ENCODE results near the gene PIANP.
A peak's percentile ranks its signal among the peaks of the same experiment; 100 is the strongest.
"Not testable (repeated sequence)": the region's sequence is repeated elsewhere in the genome, so short reads cannot be mapped to it uniquely, and the experiment has no call there.

Gene PIANP

GRCh38 chr12:6722863-6723262 lies 22.2 kb upstream of the PIANP start:
- no peaks in the 10 kb centered on the region for H3K27me3 ChIP-seq (ENCODE audit: insufficient read depth, low read length, poor library complexity)
- TF ChIP-seq EZH2 (IDR thresholded peaks at IDR 0.05; ENCODE audit: borderline replicate concordance, low read depth, low read length, severe bottlenecking) (no peak), CTCF (IDR thresholded peaks at IDR 0.05; ENCODE audit: borderline replicate concordance, extremely low read depth, low read length, poor library complexity, severe bottlenecking) (no peak)
- peak overlapping the region; percentile 90; the same call in 1 of the 2 replicates for H3K4me2 ChIP-seq (ENCODE audit: insufficient read depth, low read length)
- DNase-seq (no peak), ATAC-seq (ENCODE audit: insufficient read depth, low read depth) (no peak)
- H3K79me2 ChIP-seq (ENCODE audit: insufficient read depth, low read length), result peaks cover 14% of the 10 kb centered on the region
- H3K4me3 ChIP-seq (ENCODE audit: low read depth in 1 of 2, low read length in 2 of 2), result peak overlapping the region in 1 of 2 experiments; percentile 69; a peak in 2 of 4 replicates
- H3K36me3 ChIP-seq (ENCODE audit: insufficient read depth, low read length), result peaks cover 5% of the 10 kb centered on the region
- no peaks in the 10 kb centered on the region for H3K9me3 ChIP-seq (ENCODE audit: insufficient read depth, low read length, severe bottlenecking)
- peak overlapping the region; percentile 48 for H2AFZ ChIP-seq (ENCODE audit: low read depth, low read length)
- peaks cover 29% of the 10 kb centered on the region for H3K4me1 ChIP-seq (ENCODE audit: insufficient read depth, low read length)
- H3K27ac ChIP-seq (ENCODE audit: low read length), result no peak overlapping the region
- peak overlapping the region; percentile 62 for H3K9ac ChIP-seq (ENCODE audit: low read depth, low read length)
- no peaks in the 10 kb centered on the region for H4K20me1 ChIP-seq (ENCODE audit: insufficient read depth, low read length)

- ATAC-seq (ENCODE audit: insufficient read depth, low read depth), result no peak
- TF ChIP-seq EZH2 (IDR thresholded peaks at IDR 0.05; ENCODE audit: borderline replicate concordance, low read depth, low read length, severe bottlenecking) (no peak), CTCF (IDR thresholded peaks at IDR 0.05; ENCODE audit: borderline replicate concordance, extremely low read depth, low read length, poor library complexity, severe bottlenecking) (no peak)
- H3K9me3 ChIP-seq (ENCODE audit: insufficient read depth, low read length, severe bottlenecking), result no peaks in the 10 kb centered on the region
- no peak overlapping the region for H2AFZ ChIP-seq (ENCODE audit: low read depth, low read length)
- no peaks in the 10 kb centered on the region for H4K20me1 ChIP-seq (ENCODE audit: insufficient read depth, low read length)
- no peak overlapping the region for H3K4me2 ChIP-seq (ENCODE audit: insufficient read depth, low read length)
- H3K27me3 ChIP-seq (ENCODE audit: insufficient read depth, low read length, poor library complexity), result no peaks in the 10 kb centered on the region
- no peaks in the 10 kb centered on the region for H3K79me2 ChIP-seq (ENCODE audit: insufficient read depth, low read length)
- no peaks in the 10 kb centered on the region for H3K4me1 ChIP-seq (ENCODE audit: insufficient read depth, low read length)
- no peaks in the 10 kb centered on the region for H3K36me3 ChIP-seq (ENCODE audit: insufficient read depth, low read length)
- H3K4me3 ChIP-seq (ENCODE audit: low read depth in 1 of 2, low read length in 2 of 2), result no peak overlapping the region
- H3K27ac ChIP-seq (ENCODE audit: low read length), result no peak overlapping the region
- H3K9ac ChIP-seq (ENCODE audit: low read depth, low read length), result no peak overlapping the region
- no peak for DNase-seq
Observed at GRCh38 chr12:6716874-6717437, 16.3 kb upstream of the PIANP start.

GRCh38 chr12:6716031-6716873 lies 15.6 kb upstream of the PIANP start:
- H3K36me3 ChIP-seq (ENCODE audit: insufficient read depth, low read length); H3K27ac ChIP-seq (ENCODE audit: low read length): not testable (repeated sequence)

GRCh38 chr12:6708960-6709394 lies 8.4 kb upstream of the PIANP start:
- no peak overlapping the region for H3K9ac ChIP-seq (ENCODE audit: low read depth, low read length)
- no peak overlapping the region for H3K27ac ChIP-seq (ENCODE audit: low read length)
- H2AFZ ChIP-seq (ENCODE audit: low read depth, low read length), result peak overlapping the region; percentile 48; the same call in 1 of the 2 replicates
- H3K4me3 ChIP-seq (ENCODE audit: low read depth in 1 of 2, low read length in 2 of 2), result no peak overlapping the region
- H3K9me3 ChIP-seq (ENCODE audit: insufficient read depth, low read length, severe bottlenecking), result no peaks in the 10 kb centered on the region
- no peaks in the 10 kb centered on the region for H4K20me1 ChIP-seq (ENCODE audit: insufficient read depth, low read length)
- H3K79me2 ChIP-seq (ENCODE audit: insufficient read depth, low read length), result no peaks in the 10 kb centered on the region
- ATAC-seq (ENCODE audit: insufficient read depth, low read depth), result peak; percentile 58; the same call in 2 of the 3 replicates
- H3K4me1 ChIP-seq (ENCODE audit: insufficient read depth, low read length), result peaks cover 6% of the 10 kb centered on the region
- H3K36me3 ChIP-seq (ENCODE audit: insufficient read depth, low read length), result no peaks in the 10 kb centered on the region
- TF ChIP-seq EZH2 (IDR thresholded peaks at IDR 0.05; ENCODE audit: borderline replicate concordance, low read depth, low read length, severe bottlenecking), result no peak
- H3K4me2 ChIP-seq (ENCODE audit: insufficient read depth, low read length), result no peak overlapping the region
- peak; percentile 57 for DNase-seq
- H3K27me3 ChIP-seq (ENCODE audit: insufficient read depth, low read length, poor library complexity), result no peaks in the 10 kb centered on the region

More at GRCh38 chr12:6716031-6716873, 15.6 kb upstream of the PIANP start:
- not testable (repeated sequence) for ATAC-seq (ENCODE audit: insufficient read depth, low read depth); H3K4me2 ChIP-seq (ENCODE audit: insufficient read depth, low read length); H3K4me3 ChIP-seq (ENCODE audit: low read depth in 1 of 2, low read length in 2 of 2); H3K79me2 ChIP-seq (ENCODE audit: insufficient read depth, low read length); H2AFZ ChIP-seq (ENCODE audit: low read depth, low read length); H3K27me3 ChIP-seq (ENCODE audit: insufficient read depth, low read length, poor library complexity); DNase-seq; H3K9ac ChIP-seq (ENCODE audit: low read depth, low read length); H3K4me1 ChIP-seq (ENCODE audit: insufficient read depth, low read length); H4K20me1 ChIP-seq (ENCODE audit: insufficient read depth, low read length); H3K9me3 ChIP-seq (ENCODE audit: insufficient read depth, low read length, severe bottlenecking)

- H3K9me3 ChIP-seq (ENCODE audit: insufficient read depth, low read length, severe bottlenecking); H2AFZ ChIP-seq (ENCODE audit: low read depth, low read length); H4K20me1 ChIP-seq (ENCODE audit: insufficient read depth, low read length); H3K4me2 ChIP-seq (ENCODE audit: insufficient read depth, low read length); H3K27me3 ChIP-seq (ENCODE audit: insufficient read depth, low read length, poor library complexity); H3K36me3 ChIP-seq (ENCODE audit: insufficient read depth, low read length); H3K4me1 ChIP-seq (ENCODE audit: insufficient read depth, low read length); ATAC-seq (ENCODE audit: insufficient read depth, low read depth); H3K9ac ChIP-seq (ENCODE audit: low read depth, low read length); H3K79me2 ChIP-seq (ENCODE audit: insufficient read depth, low read length); H3K4me3 ChIP-seq (ENCODE audit: low read depth in 1 of 2, low read length in 2 of 2); H3K27ac ChIP-seq (ENCODE audit: low read length); DNase-seq: not testable (repeated sequence)
Observed at GRCh38 chr12:6708351-6708750, 7.7 kb upstream of the PIANP start.
